ENCODE results near the gene ASXL1. TPM values are rescaled to one million over a fixed set of nuclear protein-coding genes. Genes with fewer than 3 reads are reported as not detected.

The ASXL1 gene
- polyA plus RNA-seq, 3 donors, result 1.8 to 47.1 (median 2.8) TPM

GRCh38 chr20:32330555-32330897 lies 27.6 kb upstream of the ASXL1 start:
- DNase-seq, result no peak
- Histone ChIP-seq H3K9me3 (replicated peaks in 1 of 2; ENCODE audit: control insufficient read depth in 1 of 2, insufficient read depth in 1 of 2, low read length in 2 of 2) (no peaks in the 10 kb centered on the region), H3K9ac (ENCODE audit: insufficient read depth, low read length, poor library complexity, severe bottlenecking) (no peak overlapping the region), H3K4me3 (replicated peaks in 1 of 3; ENCODE audit: low read depth in 2 of 3, low read length in 3 of 3) (no peak overlapping the region), H3K79me2 (ENCODE audit: insufficient read depth, low read length) (no peaks in the 10 kb centered on the region), H3K4me2 (replicated peaks; ENCODE audit: extremely low read depth, low read length, poor library complexity, severe bottlenecking) (no peak overlapping the region), H3K4me1 (ENCODE audit: control insufficient read depth in 1 of 2, insufficient read depth in 2 of 2, low read length in 2 of 2) (peaks cover 11 to 17% of the 10 kb centered on the region in 2 donors), H4K20me1 (ENCODE audit: insufficient read depth, low read length) (no peaks in the 10 kb centered on the region), H2AFZ (ENCODE audit: insufficient read depth, low read depth, low read length, poor library complexity, severe bottlenecking) (no peak overlapping the region), H3K36me3 (replicated peaks in 1 of 2; ENCODE audit: control insufficient read depth in 1 of 2, insufficient read depth in 2 of 2, low read length in 2 of 2) (peaks cover 37 to 62% of the 10 kb centered on the region in 2 donors), H3K27ac (ENCODE audit: low read depth in 1 of 2, low read length in 2 of 2) (no peak overlapping the region), H3K27me3 (ENCODE audit: control insufficient read depth in 2 of 2, insufficient read depth in 2 of 2, low read length in 2 of 2) (no peaks in the 10 kb centered on the region)
- TF ChIP-seq CTCF (IDR thresholded peaks at IDR 0.05), result no peak
- H3K4me1 Mint-ChIP-seq, result peaks cover 16% of the 10 kb centered on the region
- H3K36me3 Mint-ChIP-seq, result peaks cover 49 to 74% of the 10 kb centered on the region in 2 donors
- no CpG with 5 or more reads among the region's 1 CpG for whole genome bisulfite sequencing (ENCODE audit: insufficient coverage)
- no peaks in the 10 kb centered on the region for H3K27me3 Mint-ChIP-seq (ENCODE audit: low read depth in 3 of 3)
- no peak overlapping the region for H3K27ac Mint-ChIP-seq
- intact Hi-C loops (cut with micrococcal nuclease), result no loop called here
- no peak overlapping the region for H3K4me3 Mint-ChIP-seq
- no peaks in the 10 kb centered on the region for H3K9me3 Mint-ChIP-seq

GRCh38 chr20:32332614-32333013 lies 25.5 kb upstream of the ASXL1 start:
- Mint-ChIP-seq H3K36me3 (peaks cover 36 to 61% of the 10 kb centered on the region in 2 donors), H3K9me3 (no peaks in the 10 kb centered on the region), H3K27ac (no peak overlapping the region), H3K4me3 (no peak overlapping the region), H3K27me3 (ENCODE audit: low read depth in 3 of 3) (no peaks in the 10 kb centered on the region), H3K4me1 (peaks cover 25% of the 10 kb centered on the region)
- Histone ChIP-seq H4K20me1 (ENCODE audit: insufficient read depth, low read length) (no peaks in the 10 kb centered on the region), H3K27me3 (ENCODE audit: control insufficient read depth in 2 of 2, insufficient read depth in 2 of 2, low read length in 2 of 2) (no peaks in the 10 kb centered on the region), H3K36me3 (replicated peaks in 1 of 2; ENCODE audit: control insufficient read depth in 1 of 2, insufficient read depth in 2 of 2, low read length in 2 of 2) (peaks cover 27 to 44% of the 10 kb centered on the region in 2 donors), H3K4me3 (replicated peaks in 1 of 3; ENCODE audit: low read depth in 2 of 3, low read length in 3 of 3) (no peak overlapping the region), H3K4me1 (ENCODE audit: control insufficient read depth in 1 of 2, insufficient read depth in 2 of 2, low read length in 2 of 2) (peaks cover 22 to 25% of the 10 kb centered on the region in 2 donors), H3K4me2 (replicated peaks; ENCODE audit: extremely low read depth, low read length, poor library complexity, severe bottlenecking) (no peak overlapping the region), H3K79me2 (ENCODE audit: insufficient read depth, low read length) (no peaks in the 10 kb centered on the region), H3K27ac (ENCODE audit: low read depth in 1 of 2, low read length in 2 of 2) (peak overlapping the region in 1 of 2 donors; percentile 14), H2AFZ (ENCODE audit: insufficient read depth, low read depth, low read length, poor library complexity, severe bottlenecking) (no peak overlapping the region), H3K9me3 (replicated peaks in 1 of 2; ENCODE audit: control insufficient read depth in 1 of 2, insufficient read depth in 1 of 2, low read length in 2 of 2) (no peaks in the 10 kb centered on the region), H3K9ac (ENCODE audit: insufficient read depth, low read length, poor library complexity, severe bottlenecking) (no peak overlapping the region)
- TF ChIP-seq CTCF (IDR thresholded peaks at IDR 0.05), result no peak
- 96% methylated on average over 2 of the region's 3 CpGs for WGBS (ENCODE audit: insufficient coverage)
- no peak for DNase-seq
- intact Hi-C loops (cut with micrococcal nuclease), result no loop called here
